Right ventricle myocardium inferior (tissue), 1 donor: Measurements from ENCODE around the gene KCNIP2. TPM values are rescaled to one million over a fixed set of nuclear protein-coding genes. Genes with fewer than 3 reads are reported as not detected.

Experiments used
- ATAC-seq: fragments of 200-7000 bp; cut with Tn5 transposase; one replicate; pipeline ENCODE4 v1.9.1; 2020; ENCODE audit warnings: mild to moderate bottlenecking, moderate library complexity
- DNase-seq: peaks from one replicate; pipeline ENCODE4 v3.0.0; 2021; ENCODE audit errors: missing footprints
- intact Hi-C: fragments of 100-400 bp; cut with DNase I; formaldehyde crosslinking; loops from one replicate; pipeline ENCODE4 v1.11.0; 2022
- total RNA-seq: library from RNA; stranded (reverse); fragmentation: NEBNext Ultra II Directional; extraction: Animal tissue kit (Norgen Biotek cat#: 25700); gene quantifications from one replicate; pipeline ENCODE4 v1.2.1, GENCODE V29; 2021
- donor health status: DM: no; HTN: yes; CAD: no; lungs with severe emphysema.

Gene KCNIP2
- total RNA-seq, 1 donor from 2014 or later: 409 TPM

GRCh38 chr10:101858723-101859500 is 15.3 kb upstream of the KCNIP2 start:
- peak; percentile 44 for ATAC-seq
- intact Hi-C loops: no loop called here
- no peak for DNase-seq

GRCh38 chr10:101857802-101858476 is 14.3 kb upstream of the KCNIP2 start:
- intact Hi-C loops: no loop called here
- peak; percentile 34 for ATAC-seq

GRCh38 chr10:101856626-101857025 is 13.0 kb upstream of the KCNIP2 start:
- DNase-seq: no peak
- ATAC-seq: no peak
- intact Hi-C loops: no loop called here

More at GRCh38 chr10:101857802-101858476, 14.3 kb upstream of the KCNIP2 start:
- no peak for DNase-seq

GRCh38 chr10:101851411-101852116 is 8.0 kb upstream of the KCNIP2 start:
- DNase-seq (no peak), ATAC-seq (peak; percentile 68)
- intact Hi-C loops: no loop called here

GRCh38 chr10:101850749-101851148 is 7.1 kb upstream of the KCNIP2 start:
- ATAC-seq: no peak
- intact Hi-C loops: no loop called here
- DNase-seq: no peak

- ATAC-seq (no peak), DNase-seq (no peak)
Observed at GRCh38 chr10:101848894-101849351, 5.3 kb upstream of the KCNIP2 start.

GRCh38 chr10:101848408-101848807 is 4.8 kb upstream of the KCNIP2 start:
- ATAC-seq: no peak
- intact Hi-C loops: no loop called here
- DNase-seq: no peak

More at GRCh38 chr10:101848894-101849351, 5.3 kb upstream of the KCNIP2 start:
- intact Hi-C loops: no loop called here

- DNase-seq: no peak
- intact Hi-C loops: no loop called here
- ATAC-seq: no peak
Observed at GRCh38 chr10:101845893-101846292, 2.3 kb upstream of the KCNIP2 start.

- ATAC-seq (no peak), DNase-seq (no peak)
- intact Hi-C loops: loop anchor here (2.0 to 5.0 kb wide), 3 partner anchors 47 to 169 kb away; no protein-coding TSS in a partner anchor
Observed at GRCh38 chr10:101841826-101842225, 1.8 kb downstream of the KCNIP2 start.

GRCh38 chr10:101840741-101841453 is 2.7 kb downstream of the KCNIP2 start:
- intact Hi-C loops: loop anchor here (2.0 to 5.0 kb wide), 2 partner anchors 126 to 170 kb away; no protein-coding TSS in a partner anchor
- DNase-seq: peak; percentile 93
- ATAC-seq: peak; percentile 69

- intact Hi-C loops: loop anchor here (2.0 to 5.0 kb wide), 2 partner anchors 127 to 171 kb away; no protein-coding TSS in a partner anchor
Observed at GRCh38 chr10:101840102-101840684, 3.4 kb downstream of the KCNIP2 start.

GRCh38 chr10:101839416-101840063 is 4.1 kb downstream of the KCNIP2 start:
- peak; percentile 32 for ATAC-seq
- intact Hi-C loops: loop anchor here (2.0 to 5.0 kb wide), 3 partner anchors 128 to 228 kb away; partner anchors contain the start of gene HPS6
- DNase-seq: no peak

More at GRCh38 chr10:101840102-101840684, 3.4 kb downstream of the KCNIP2 start:
- ATAC-seq (no peak), DNase-seq (no peak)

GRCh38 chr10:101839002-101839401 is 4.6 kb downstream of the KCNIP2 start:
- ATAC-seq (no peak), DNase-seq (no peak)

GRCh38 chr10:101838416-101838970 is 5.1 kb downstream of the KCNIP2 start:
- DNase-seq: no peak
- no peak for ATAC-seq
- intact Hi-C loops: loop anchor here (5.0 kb wide), 1 partner anchor 229 kb away; the partner anchor contains the start of gene HPS6

More at GRCh38 chr10:101839002-101839401, 4.6 kb downstream of the KCNIP2 start:
- intact Hi-C loops: loop anchor here (5.0 kb wide), 1 partner anchor 228 kb away; the partner anchor contains the start of gene HPS6

- intact Hi-C loops: loop anchor here (5.0 kb wide), 1 partner anchor 230 kb away; the partner anchor contains the start of gene HPS6
- ATAC-seq (no peak), DNase-seq (no peak)
Observed at GRCh38 chr10:101837748-101838147, 5.9 kb downstream of the KCNIP2 start.

- no peak for ATAC-seq
- no peak for DNase-seq
- intact Hi-C loops: loop anchor here (5.0 kb wide), 1 partner anchor 232 kb away; the partner anchor contains the start of gene HPS6
Observed at GRCh38 chr10:101835362-101835761, 8.2 kb downstream of the KCNIP2 start.

- ATAC-seq (no peak), DNase-seq (no peak)
- intact Hi-C loops: no loop called here
Observed at GRCh38 chr10:101834341-101834740, 9.3 kb downstream of the KCNIP2 start.
